SHP77 treated with DMSO at 0.1 percent for 48 hours (cell line): Measurements from ENCODE around the gene COL24A1.

ENCODE experiments used
- DNase-seq: peaks from one replicate; lab custom pipeline; 2025; lab: John Stamatoyannopoulos, UW

Gene COL24A1

DNA sequence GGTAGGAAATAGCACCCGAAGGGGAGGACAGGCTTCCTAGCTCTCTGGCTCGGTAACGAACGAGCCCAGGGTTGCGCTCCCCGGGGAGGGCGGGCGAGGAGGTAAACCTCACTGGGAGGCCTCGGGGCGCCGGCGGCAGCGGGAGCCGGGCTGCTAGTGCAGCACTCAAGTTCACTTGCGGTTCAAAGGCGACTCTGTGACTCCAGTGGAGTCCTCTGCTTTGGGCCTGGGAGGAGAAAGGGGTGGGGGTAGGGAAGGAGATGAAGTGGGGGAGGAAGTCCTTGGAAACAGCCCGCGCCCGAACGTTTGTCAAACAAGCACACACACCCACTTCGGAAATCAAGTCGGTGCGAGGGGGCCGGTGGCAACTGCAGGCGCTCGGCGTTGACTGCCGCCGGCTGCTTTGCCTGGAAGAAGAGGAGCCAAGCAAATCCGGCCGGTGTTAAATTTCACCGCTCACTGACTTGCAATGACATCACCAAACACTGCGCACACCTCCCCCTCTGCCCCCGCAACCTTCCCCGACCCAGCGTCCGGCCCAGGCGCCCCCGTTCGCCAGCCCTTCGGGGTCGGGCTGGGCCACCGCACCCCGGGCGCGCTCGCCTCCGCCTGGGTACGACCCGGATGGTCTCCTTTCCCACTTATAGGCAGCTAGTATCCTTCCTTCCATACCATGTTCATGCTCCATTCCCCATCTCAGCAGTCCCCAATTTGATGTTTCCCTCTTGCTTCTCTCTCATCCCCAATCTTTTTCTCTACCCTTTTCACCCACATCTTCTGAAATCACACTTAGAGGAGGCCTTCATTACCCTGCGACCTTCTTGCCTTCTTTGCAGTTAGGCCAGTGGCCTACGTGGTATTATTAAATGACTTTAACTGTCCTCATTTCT is at the start of gene COL24A1:
COL24A1 (minus strand) TSS at position 207 of the 890 bp plus-strand sequence. CDS start 376 bp downstream, outside the sequence.
- DNase-seq, result no peak

DNA sequence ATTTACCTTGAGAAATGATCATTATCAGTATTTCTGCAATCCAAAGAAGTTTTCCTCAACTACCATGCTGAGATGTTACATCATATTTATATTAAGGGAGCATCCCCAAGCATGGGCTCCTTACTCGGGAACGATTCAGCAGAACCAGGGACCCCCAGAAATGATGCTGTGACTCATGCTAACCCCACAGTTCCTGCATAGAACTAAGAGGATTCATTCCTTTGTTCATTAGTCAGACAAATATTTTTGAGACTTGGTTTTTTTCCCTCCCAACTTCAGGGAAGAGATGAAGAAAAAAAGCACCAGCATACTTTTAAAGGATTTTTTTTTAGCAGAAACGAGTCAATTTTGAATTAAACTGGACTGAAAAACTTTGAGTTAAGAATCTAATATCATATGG is 49.2 kb upstream of the COL24A1 start:
- no peak for DNase-seq

DNA sequence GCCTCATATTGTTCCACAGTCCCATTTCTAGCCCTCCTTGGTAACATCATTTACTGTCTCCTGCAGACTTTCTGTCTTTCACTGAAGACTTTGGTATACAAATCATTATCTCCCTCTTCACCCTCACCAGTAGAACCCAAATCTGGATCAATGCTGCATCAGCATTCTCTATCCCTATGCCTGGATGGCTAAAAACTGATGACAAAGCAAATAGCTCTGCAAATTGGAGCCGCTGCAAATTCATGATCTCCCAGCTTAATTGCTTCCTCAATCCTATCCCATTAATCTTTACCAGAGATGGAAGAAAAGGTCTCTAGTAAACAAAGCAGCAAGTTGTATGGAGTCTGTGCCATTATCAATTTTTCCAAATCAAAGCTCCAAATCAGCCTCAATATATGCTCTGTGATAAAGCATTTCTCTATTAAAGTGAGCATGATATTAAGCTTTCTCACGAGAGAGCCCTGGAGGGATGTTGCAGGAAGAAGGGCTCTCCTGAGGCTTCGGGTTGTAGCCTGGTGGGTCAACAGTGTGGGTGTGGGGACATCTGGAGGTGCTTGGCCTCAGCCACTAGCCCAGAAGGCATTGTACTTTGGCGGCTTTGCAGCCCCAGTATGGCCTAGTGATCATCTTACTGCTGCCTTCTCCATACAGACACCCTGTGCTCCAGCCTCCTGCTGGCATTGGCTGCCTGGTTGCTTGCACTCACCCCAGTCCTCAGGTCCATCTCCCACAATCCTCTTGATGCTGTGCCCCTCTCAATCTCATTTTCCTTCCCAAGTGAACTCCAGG is 46.2 kb upstream of the COL24A1 start:
- no peak for DNase-seq

DNA sequence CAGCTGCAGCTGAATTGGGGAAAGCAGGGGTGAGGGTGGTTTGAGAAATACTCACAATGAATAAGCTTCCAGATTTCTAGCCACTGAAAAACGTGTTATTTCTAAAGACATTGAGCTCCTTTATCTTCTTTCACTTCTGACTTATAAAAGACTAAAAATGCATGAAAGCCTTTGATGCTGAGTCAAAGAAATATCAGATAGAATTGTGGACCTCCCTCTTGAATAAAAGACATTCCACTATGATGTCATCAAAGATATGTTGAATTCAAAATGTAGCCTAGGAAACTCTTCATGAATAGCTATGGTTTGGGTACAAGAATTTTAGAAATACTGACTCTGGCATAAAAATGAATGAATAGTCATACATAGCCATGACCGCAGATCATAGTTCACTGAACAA is 44.7 kb upstream of the COL24A1 start:
- no peak for DNase-seq

DNA sequence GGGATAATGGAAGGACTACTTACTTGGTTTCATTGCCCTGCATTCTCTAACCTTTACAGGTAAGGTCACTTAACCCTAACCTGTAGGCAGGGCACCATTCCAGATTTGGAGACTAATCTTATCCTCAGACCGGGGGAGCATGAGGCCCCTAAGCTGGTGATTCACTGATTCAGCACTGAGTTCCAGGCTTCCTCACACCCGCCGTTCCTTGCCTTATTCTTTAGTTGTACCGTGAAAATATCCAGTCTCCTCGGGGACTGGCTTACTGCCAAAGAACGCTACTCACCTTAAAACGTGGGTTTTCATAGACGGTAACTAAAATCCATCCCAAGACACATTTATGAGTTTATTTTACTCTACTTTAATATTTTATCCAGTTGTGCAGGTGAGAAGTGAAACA is 44.3 kb upstream of the COL24A1 start:
- no peak for DNase-seq

DNA sequence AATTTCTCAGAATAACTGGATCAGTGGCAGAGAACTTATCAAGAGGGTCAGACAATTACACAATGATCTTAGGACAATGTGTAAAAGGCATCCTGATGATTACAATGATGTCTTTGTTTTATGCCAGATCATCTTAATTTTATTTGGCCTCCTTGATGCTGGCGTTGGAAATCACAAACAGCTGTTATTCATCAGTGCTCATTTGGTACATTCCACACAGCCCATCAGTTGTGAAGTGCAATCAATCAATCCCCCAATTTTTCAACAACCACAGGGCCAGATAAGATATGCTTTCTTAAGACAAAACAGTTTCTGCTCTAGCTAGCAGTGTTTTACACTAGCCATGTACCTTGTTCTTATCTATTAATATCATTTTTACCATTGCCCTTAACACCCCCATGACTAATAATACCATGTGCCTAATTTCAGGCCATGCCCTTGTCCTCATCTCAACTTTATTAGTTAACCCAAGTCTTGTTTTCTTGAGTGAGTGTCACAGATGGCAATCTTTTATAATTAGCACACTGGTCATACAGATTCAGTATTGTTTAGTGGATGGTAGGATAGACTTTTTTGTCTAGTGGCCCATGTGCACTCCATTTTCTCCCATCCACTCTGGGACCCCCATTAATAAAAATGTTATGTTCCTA is 40.8 kb upstream of the COL24A1 start:
- DNase-seq, result no peak

DNA sequence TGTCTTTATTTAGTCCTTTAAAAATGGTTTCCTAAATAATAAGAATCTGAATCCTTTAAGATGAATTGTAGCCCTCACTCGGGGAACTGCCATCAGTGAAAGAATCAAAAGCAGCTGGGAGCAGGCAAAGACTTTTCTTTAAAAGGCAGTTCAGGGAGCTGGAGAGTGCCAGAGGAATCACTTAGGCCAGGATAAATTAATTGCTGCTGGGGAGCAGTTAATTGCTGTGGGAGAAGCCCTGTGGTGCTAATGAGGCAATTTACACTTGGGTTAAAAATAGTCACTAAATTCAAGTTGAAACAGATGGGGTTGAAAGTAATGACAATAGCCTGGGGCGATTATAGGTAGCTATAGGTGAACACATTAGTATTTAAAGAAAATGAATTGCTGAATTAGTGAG is 38.7 kb upstream of the COL24A1 start:
- no peak for DNase-seq

DNA sequence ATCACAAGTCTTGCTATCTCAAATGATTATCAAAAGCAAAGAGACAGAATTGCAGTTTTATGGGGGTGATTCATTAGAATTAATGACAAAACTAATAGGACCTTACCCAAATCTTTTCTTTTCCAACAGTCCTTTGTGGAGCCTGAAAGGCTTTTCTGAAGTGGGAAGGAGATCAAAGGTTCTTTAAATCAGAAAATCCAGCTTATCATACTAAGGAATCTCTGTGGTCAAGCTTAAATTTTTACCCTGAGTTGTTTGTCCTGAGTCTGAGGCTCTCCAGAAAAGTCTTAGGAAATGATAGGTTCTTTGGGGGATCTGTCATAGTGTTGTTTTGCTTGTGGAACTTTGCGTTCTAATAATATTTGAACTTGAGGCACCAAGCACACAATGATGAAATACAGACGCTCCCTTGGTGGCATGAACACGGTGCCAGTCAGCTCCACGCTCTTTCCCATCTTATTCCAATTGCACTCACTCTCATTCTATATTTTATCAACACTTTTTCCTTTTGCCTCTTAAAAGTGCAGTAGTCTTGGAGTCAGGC is 38.0 kb upstream of the COL24A1 start:
- DNase-seq, result no peak

DNA sequence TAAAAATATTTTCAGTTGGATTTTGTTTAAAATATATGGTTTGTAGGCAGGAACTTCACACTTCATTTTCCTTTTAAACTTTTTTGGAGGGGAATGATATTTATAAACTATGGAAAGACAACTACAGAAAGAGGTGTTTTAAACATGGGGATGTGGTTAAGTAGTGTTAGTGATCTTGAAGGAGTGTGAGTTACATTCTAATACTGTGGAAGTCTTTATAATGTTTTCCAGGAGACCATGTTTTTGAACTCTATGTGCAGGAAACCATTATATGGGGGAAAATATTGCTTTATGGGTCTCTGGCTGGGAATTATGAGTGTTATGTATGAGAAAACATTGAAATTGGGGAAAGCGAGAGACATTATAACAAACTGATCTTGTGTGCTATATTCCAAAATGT is 35.8 kb upstream of the COL24A1 start:
- no peak for DNase-seq

DNA sequence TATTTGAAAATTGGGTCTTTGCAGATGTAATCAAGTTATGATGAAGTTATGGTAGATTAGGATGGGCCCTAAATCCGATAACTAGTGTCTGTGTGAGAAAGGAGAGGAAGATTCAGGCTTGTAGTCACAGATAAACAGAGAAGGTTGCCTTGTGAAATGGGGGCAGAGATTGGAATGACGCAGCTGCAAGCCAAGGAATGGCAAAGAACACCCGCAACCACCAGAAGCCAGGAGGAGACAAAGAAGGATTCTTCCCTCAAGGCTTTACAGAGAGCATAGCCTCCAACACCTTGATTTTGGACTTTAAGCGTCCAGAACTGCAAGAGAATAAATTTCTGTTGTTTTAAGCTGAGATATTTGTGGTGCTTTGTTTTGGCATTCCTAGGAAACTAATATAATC is 35.4 kb upstream of the COL24A1 start:
- DNase-seq, result no peak

DNA sequence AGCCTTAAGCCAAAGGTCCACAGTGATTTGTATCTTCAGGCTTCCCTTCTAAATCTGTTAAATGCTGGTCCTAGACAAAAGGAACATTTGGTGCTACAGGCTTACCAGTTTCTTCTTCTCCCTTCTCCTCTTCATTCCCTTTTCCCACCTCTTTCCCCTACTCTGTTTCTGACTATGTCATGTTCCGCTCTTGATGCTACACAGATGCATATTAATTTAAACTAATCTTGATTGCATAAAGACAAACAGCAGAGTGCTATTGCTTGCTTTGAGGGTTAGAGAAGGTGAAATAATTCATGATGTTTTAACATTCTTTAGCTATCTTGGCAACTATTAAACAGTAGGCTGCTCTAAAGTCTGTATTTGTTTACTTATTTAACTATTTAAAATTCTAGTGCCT is 34.3 kb upstream of the COL24A1 start:
- no peak for DNase-seq

DNA sequence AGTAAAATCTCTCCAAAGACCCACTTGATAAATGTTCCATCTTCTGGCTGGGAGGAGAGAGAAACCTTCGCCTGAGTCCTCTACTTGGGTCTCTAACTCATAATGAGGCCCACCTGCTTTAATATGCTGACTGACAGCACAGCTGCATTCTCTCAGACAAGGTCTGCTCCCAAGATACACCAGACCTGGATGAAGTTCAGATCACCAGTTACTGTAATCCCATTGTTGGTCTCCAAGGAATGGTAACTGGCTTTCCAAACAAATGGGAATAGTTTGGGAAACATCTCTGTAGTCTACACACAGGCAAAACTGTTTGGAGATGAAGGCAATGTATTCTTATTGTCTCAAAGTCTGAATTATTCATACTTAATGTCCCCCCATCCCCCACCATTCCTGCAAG is 27.9 kb upstream of the COL24A1 start:
- DNase-seq, result no peak

DNA sequence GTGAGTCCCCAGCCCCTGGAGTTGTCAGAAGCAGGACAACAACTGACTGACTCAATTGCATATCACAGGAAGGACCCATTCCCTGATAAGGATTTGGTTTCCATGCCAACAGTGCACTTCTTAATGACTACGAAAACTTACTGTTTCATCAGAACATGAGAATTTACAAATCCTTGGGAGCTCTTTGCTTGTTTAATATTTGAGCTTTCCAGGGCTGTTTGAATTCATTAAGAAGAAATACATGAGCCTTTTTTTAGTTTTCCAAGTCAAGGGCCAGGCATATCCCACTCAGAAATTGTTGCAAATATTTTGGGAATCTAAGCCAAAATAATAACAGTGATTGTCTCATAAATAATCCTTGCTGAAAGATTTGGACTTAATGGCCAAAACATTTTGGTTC is 27.2 kb upstream of the COL24A1 start:
- no peak for DNase-seq

DNA sequence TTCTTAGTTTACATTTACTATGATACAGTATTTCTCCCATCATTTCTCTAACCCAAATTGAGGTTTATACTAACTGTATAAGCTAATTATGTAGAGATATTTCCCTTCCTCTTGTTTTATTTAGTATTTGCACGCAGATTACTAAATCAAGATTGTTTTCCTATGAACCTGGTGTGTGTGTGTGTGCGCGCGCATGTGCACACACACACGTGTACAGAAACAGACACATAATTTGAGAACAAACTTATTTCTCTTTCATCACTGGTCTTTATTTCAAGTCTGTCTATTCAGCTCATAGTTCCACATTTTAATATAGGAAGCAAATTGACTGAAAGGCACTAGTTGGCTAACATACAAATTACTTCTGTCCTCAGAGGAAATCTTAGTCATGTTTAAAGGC is 19.7 kb upstream of the COL24A1 start:
- no peak for DNase-seq

DNA sequence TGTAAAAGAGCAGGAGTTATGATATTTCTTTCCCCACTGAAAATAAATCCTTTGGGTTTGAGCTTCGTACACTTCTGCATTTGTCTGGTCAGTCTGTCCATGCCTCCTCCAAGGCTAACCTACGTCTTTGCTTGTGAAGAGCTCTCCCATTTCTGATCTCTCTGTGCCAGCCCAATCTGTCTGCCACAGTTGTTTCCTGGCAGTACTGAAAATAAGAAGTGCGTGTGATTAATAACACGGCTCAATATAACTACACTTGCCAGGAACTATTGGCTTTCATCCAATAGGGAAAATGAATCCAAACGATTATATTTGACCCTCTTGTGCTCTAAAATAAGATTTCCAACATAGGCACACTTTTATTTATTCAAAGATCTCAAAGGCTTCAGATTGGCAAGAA is 19.2 kb upstream of the COL24A1 start:
- DNase-seq, result no peak

DNA sequence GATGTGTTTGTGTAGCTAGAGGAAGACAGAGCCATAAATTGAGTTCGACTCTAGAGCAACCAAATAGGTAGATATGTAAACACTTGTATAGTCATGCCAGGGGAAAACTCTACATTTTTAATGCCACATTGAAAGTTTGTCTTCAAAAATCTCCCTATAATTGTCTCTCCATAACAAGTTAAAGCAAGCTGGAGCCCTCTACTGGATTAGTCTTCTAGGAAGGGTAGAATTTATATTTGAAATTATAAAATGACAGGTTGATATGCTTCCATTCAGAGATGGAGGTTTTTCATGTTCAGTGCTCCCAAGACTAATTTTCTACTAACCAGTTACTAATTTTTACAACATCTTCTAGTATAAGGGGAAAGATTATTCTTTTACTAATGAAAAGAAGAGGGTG is 13.1 kb upstream of the COL24A1 start:
- DNase-seq, result no peak

DNA sequence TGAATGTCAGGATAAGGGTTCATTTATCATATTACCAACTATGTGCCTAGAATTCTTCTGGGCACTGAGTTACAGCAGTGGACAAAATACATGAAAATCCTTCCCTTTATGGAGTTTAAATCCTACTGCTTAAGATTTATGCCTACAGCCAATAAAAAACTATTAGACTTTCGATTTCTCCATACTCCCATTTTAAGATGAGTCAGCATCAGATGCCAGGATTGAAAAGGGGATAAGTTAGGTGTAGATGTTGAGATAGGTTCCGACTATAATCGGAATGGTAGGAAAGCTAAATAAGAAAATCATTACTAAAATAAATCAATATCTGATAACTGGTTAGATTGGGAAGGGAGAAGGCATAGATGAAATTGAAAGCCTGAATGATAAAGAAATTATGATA is 3.2 kb upstream of the COL24A1 start:
- no peak for DNase-seq

DNA sequence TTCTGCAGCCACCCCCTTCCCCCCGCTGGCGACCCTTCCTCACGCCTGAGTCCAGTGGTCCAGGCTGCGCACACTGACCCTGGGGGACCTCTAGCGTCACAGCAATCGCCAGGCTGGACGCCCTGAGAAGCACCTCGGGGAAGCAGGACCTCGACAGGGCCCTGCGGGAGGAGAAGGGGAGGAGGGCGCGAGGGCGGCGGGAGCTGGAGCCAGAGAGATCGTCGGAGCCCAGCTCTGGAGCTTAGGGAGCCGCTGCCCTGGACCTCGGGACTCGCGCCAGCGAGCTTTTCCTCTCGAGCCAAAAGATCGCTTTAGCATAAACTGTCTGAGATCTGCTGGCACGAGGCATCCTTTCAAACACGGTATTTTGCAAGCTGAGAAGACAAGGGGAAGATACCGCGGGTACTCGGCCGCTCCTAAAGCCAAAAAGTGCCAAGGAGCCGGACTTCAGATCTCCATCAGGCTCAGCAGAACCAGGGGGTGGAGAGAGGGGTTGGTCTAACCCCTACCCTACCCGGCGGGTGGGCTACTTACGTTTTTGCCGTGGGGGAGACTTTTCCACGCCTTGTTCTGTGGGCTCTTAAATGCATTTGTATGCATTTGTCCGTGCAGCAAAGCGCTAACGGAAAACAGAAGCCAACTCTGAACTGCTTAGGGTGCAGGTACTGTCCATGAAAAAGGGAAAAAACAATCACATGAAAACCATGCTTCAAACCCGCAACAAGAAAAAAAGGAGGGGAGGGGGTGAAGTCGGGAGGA is 586 bp downstream of the COL24A1 start:
- no peak for DNase-seq

DNA sequence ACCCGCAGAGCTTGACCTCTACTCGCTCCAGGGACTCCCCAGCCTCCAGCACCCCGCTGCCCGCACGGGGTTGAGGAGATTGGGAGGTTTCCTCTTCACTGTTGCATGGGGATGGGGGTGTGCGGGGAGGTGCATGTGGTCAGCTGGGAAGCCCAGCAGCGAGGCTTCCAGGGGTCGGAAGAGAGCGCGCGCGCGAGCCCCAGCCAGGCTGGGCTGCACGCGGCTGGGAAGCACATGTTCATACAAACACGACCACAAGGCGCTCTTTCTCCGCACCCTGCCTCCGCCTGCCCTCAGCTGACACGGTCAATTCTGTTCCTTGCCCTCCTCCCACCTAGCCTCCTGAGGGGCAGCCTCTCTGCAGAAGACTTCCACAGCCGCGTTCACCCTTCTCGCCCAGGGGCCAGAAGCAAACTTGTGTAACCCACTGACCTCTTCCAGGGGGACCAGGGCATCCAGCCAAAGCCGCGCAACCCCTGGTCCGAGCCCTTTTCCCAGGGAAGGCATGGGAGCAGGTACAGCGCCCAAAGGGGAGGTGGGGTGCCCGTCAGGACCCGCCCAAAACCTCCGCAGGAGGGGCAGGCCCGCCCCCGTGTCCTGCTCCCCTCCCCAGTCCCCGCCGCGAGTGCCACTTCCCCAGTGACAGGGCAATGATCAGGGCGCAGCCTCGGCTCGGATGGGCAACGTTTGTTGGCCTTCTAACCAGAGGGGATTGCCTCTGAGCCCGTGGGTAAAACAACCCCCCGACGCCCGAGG is 1.3 kb downstream of the COL24A1 start:
- no peak for DNase-seq

DNA sequence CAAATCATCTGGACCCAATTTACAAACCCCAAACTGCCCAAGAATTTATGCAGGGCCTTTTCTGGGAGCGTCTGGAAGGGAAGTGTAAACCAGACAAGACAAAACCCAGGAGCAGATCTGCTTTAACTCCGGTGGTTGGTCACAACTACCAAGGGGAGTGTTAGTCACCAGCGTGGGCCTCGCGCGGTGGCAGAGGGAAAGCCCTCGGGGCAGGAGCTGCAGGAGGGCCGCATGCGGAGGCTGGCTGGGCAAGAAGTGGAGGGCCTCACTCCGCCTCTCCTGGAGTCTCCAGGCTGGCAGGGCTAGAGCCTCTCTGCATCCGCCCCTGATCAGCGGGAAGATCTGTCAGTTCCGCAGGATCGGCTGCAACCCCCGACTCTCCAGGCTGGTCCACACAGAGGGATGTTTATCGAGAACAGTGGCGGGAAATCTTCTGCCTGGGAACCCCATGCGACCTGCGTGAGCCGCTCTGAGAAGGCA is 2.0 kb downstream of the COL24A1 start:
- DNase-seq, result no peak

DNA sequence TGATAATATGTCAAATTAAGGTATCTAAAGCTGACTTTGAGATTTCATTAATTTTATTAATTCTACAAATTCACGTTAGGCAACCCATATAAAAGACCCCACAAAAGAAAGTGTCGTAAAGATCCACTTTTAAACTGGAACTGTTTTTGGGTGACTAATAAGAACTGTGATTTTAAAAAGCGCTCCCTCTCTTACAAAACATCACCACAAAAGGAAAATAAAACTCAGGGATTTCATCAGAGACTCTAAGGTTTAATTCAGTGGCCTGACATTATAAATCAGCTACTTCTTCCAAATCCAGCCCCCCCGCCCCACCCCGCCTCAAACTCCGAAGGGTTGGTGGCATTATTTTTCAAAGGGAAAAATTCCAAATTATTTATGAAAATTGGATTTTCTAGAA is 2.7 kb downstream of the COL24A1 start:
- no peak for DNase-seq
